GM12864 (cell line): ENCODE results near the gene MDFIC.

ENCODE experiments used
- DNase-seq: peaks from one replicate; pipeline ENCODE4 v3.0.0-alpha.2; 2011; ENCODE audit warnings: low read depth
- H3K4me3 ChIP-seq: 2 replicates; pipeline ENCODE4 v1.5.1; 2011; ENCODE audit warnings: mild to moderate bottlenecking, low read depth, low read length, control low read depth
- TF ChIP-seq, protein P1 (sequence below): IDR thresholded peaks from 2 replicates; pipeline ENCODE4 v1.5.1; 2011; ENCODE audit warnings: low read depth, mild to moderate bottlenecking, moderate library complexity, low read length, control low read depth, inconsistent platforms; ENCODE audit errors: missing control alignments

MDFIC gene

DNA sequence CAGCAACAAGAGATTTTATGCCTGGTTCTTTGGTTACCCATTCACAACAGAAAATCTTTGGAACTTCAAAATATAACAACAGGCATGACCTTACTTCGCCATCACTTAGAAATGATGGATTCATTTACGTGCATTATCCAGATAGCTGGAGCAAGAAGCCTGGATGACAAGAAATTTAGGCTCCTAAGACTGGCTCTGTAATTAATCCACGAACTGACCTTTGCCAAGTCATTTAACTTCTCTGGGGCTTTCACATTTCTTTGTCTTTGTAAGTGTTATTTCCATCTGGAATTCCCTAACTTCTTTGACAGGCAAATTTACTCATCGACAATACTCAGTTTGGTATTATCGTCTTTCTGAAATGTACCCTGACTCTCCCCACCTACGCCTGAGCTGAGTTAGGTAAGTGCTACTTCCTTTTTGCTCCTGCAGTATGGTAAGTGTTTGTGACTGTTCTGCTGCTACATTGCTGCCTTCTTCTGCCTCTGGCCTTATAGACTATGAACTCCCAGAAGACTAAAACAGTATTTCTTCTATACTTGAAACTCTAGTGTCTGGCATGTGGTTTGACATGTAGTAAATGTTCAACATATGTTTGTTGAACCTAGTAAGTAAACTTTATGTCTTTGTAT lies 5.5 kb upstream of the MDFIC start:
- TF ChIP-seq, protein P1, sequence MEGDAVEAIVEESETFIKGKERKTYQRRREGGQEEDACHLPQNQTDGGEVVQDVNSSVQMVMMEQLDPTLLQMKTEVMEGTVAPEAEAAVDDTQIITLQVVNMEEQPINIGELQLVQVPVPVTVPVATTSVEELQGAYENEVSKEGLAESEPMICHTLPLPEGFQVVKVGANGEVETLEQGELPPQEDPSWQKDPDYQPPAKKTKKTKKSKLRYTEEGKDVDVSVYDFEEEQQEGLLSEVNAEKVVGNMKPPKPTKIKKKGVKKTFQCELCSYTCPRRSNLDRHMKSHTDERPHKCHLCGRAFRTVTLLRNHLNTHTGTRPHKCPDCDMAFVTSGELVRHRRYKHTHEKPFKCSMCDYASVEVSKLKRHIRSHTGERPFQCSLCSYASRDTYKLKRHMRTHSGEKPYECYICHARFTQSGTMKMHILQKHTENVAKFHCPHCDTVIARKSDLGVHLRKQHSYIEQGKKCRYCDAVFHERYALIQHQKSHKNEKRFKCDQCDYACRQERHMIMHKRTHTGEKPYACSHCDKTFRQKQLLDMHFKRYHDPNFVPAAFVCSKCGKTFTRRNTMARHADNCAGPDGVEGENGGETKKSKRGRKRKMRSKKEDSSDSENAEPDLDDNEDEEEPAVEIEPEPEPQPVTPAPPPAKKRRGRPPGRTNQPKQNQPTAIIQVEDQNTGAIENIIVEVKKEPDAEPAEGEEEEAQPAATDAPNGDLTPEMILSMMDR: no peak
- peak overlapping the region; percentile 49; the same call in 1 of the 2 replicates for H3K4me3 ChIP-seq
- peak; percentile 78 for DNase-seq

DNA sequence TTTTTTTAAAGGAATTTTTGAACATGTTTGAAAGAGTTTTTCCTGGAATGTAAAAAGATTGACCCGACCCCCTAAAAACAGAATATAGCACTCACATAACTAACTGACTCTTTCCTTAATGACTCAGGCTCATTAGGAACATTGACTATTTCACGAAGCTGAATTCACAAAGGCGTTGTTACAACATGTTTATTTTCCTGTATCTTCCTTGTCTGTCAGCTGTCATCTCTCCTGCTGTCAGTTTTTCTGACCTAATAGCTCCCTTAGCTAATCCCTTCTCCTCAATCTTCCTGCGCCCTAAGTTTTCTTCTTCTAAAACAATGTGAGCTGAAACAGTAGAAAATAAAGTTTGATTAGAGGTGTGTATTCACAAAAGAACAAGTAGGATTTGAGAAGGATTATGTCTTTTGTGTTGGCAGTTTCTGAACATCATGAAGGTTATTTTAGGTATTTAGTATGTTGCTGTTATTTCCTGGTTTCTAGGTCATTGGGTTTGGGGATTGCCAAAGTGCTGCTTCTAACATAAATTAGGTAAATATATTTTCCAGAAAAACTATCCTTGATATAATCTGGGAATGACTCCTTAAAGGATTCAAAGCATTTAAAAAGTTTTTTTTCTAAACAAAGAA lies 4.6 kb upstream of the MDFIC start:
- peak overlapping the region; percentile 49; the same call in 1 of the 2 replicates for H3K4me3 ChIP-seq
- TF ChIP-seq, protein P1: no peak
- DNase-seq: no peak

DNA sequence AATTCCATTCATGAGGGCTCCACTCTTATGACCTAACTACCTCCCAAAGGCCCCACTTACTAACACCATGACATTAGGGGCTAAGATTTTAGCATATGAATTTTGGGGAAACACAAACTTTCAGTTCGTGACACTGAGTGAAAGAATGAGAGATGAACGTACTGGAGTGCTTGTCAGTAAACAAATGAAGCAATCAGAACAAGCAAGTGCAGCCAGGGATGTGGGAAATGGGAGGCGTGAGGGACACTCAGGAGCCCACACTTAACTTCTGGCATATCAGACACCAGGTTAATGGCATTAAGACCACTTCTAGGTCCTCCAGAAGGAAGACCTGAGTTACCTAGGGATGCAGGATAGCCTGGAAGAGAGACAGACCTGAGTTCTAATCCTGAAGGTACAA lies 2.3 kb upstream of the MDFIC start:
- TF ChIP-seq, protein P1: no peak
- peak overlapping the region; percentile 16 for H3K4me3 ChIP-seq
- no peak for DNase-seq

DNA sequence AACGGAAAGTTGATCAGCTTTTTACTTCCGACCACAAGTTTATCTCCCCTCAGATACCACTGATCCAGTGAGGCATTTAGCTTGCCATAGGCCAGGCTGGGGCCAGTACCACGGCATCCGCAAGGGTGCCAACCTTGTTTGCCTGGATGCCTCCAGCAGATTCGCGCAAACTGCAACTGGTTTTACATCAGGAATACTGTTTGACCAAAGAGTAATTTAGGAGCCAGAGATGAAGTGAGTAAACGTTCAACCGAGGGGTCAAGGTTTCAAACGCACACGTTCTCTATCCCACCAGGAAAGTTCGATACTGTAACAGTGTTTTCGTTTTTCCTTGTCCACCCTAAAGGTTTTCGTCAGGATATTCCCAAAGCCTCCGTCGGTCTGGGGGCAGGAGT lies 266 bp upstream of the MDFIC start:
- H3K4me3 ChIP-seq: peak overlapping the region; percentile 78
- no peak for DNase-seq
- TF ChIP-seq, protein P1: no peak

DNA sequence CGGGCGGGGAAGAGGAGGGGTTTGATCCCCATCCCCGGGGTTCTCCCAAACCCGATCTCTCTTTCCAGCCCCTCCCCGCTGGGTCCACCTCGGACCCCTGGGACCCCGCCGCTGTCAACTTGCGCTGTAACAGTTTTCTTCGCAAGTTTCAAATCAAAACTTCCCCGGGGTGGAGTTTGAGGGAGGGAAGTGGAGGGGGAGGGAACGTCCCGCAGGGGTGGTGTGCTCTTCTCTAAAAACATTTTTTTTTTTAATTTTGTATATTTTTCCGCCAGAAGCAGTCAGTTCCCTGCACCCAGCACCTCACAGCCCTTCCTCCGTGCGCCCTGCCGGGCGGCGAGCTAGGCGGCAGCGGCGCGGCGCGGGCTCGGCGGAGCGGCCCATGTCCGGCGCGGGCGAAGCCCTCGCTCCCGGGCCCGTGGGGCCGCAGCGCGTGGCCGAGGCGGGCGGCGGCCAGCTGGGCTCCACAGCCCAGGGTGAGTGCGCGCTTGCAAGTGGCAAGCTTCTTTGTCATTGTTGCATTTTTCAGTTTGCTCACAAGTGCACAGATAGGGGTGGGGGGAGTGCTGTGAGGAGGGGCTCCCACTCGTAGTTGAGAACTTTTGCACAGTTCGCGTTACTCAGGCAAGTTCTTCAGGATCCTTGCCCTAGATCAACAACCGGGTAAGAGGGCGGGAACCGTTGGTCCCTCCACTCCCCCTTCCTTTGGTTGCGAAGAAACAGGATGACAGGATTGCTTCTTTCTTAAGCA lies 933 bp downstream of the MDFIC start:
- TF ChIP-seq, protein P1: no peak
- H3K4me3 ChIP-seq: peak overlapping the region; percentile 78
- no peak for DNase-seq

DNA sequence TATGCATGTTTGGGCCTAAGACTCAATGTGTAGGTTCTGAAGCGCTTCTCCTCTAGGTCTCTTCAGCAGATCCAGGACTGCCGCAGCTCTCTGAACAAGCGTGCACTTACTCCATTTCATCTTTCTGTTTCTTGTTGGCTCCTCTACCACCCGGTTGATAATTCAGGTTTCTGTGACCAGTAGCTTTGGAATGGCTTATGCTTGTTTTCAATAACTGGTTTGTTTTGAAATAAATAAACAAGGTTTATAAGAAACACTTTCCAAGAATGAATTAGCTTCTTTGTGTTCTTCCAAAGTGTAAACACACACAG lies 1.5 kb downstream of the MDFIC start:
- H3K4me3 ChIP-seq: peak overlapping the region; percentile 78
- DNase-seq: no peak
- TF ChIP-seq, protein P1: no peak
